A673 (cell line): Measurements from ENCODE around the gene KLHDC4. TPM values are rescaled to one million over a fixed set of nuclear protein-coding genes. Genes with fewer than 3 reads are reported as not detected.

Experiments
- BruUV-seq: library from RNA; stranded (reverse); fragments of 400-500 nt; replicated peaks from 2 replicates; lab custom pipeline; 2021; lab: Mats Ljungman, UMichigan
- CTCF ChIA-PET: fragments of 300-600 bp; sonication (Branson Sonifier 250); formaldehyde crosslinking; loops from one replicate; lab custom pipeline; 2022; ENCODE audit warnings: antibody characterized with exemption; lab: Charles Lee
- POLR2A ChIA-PET: fragments of 300-600 bp; sonication (Branson Sonifier 250); formaldehyde crosslinking; loops from one replicate; lab custom pipeline; 2022; ENCODE audit warnings: antibody characterized with exemption; ENCODE audit not compliant: low non-redundant PET; lab: Charles Lee
- DNase-seq: peaks from one replicate; pipeline ENCODE4 v3.0.0-alpha.2; 2015; ENCODE audit warnings: low spot score
- H3K27ac ChIP-seq: fragments of 200-600 bp; sonication (generic); 2 replicates; pipeline ENCODE4 v1.5.1; 2016; ENCODE audit warnings: mixed run types, low read depth, mild to moderate bottlenecking, mixed read lengths, antibody characterized with exemption, low read length; ENCODE audit not compliant: poor library complexity, severe bottlenecking
- H3K27me3 ChIP-seq: fragments of 200-600 bp; sonication (generic); replicated peaks from 2 replicates; pipeline ENCODE4 v1.6.1; 2017; ENCODE audit warnings: mixed run types, low read depth, mild to moderate bottlenecking, mixed read lengths, antibody characterized with exemption, low read length; ENCODE audit not compliant: insufficient read depth, poor library complexity
- H3K36me3 ChIP-seq: fragments of 200-600 bp; sonication (generic); 2 replicates; pipeline ENCODE4 v1.6.1; 2016; ENCODE audit warnings: mixed run types, mild to moderate bottlenecking, mixed read lengths, antibody characterized with exemption, low read length; ENCODE audit not compliant: insufficient read depth, poor library complexity, severe bottlenecking
- H3K4me1 ChIP-seq: fragments of 200-600 bp; sonication (generic); 2 replicates; pipeline ENCODE4 v1.6.1; 2017; ENCODE audit warnings: mixed run types, mild to moderate bottlenecking, mixed read lengths, antibody characterized with exemption, low read length; ENCODE audit not compliant: insufficient read depth, poor library complexity, severe bottlenecking
- H3K4me3 ChIP-seq: fragments of 200-600 bp; sonication (generic); 2 replicates; pipeline ENCODE4 v1.5.1; 2016; ENCODE audit warnings: low read depth, mixed run types, mild to moderate bottlenecking, mixed read lengths, low read length; ENCODE audit not compliant: poor library complexity, severe bottlenecking
- H3K9me3 ChIP-seq: fragments of 200-600 bp; sonication (generic); 2 replicates; pipeline ENCODE4 v1.6.1; 2016; ENCODE audit warnings: mixed run types, low read depth, mild to moderate bottlenecking, mixed read lengths, antibody characterized with exemption, low read length; ENCODE audit not compliant: poor library complexity, severe bottlenecking
- EZH2 ChIP-seq: fragments of 200-600 bp; sonication (generic); IDR thresholded peaks from 2 replicates; pipeline ENCODE4 v1.6.1; 2017; ENCODE audit warnings: borderline replicate concordance, low read depth, mild to moderate bottlenecking, mixed read lengths, antibody characterized with exemption, low read length; ENCODE audit not compliant: poor library complexity, severe bottlenecking
- intact Hi-C: fragments of 100-400 bp; cut with micrococcal nuclease; formaldehyde crosslinking; loops from one replicate; pipeline ENCODE4 v1.10.0; 2022; ENCODE audit not compliant: unreplicated experiment
- total RNA-seq: library from RNA; stranded (reverse); gene quantifications from 2 replicates; pipeline ENCODE4 v1.2.3, GENCODE V29; 2021
- TF ChIP-seq, protein P1 (sequence below): fragments of 300-800, 200-600 bp; sonication (generic); conservative IDR thresholded peaks from 2 replicates; pipeline ENCODE4 v1.5.1; 2017; ENCODE audit warnings: low read depth, mild to moderate bottlenecking, antibody characterized with exemption, low read length, moderate library complexity, mixed read lengths

The KLHDC4 gene
- total RNA-seq, 1 experiment from 2014 or later = 86.6 TPM

DNA sequence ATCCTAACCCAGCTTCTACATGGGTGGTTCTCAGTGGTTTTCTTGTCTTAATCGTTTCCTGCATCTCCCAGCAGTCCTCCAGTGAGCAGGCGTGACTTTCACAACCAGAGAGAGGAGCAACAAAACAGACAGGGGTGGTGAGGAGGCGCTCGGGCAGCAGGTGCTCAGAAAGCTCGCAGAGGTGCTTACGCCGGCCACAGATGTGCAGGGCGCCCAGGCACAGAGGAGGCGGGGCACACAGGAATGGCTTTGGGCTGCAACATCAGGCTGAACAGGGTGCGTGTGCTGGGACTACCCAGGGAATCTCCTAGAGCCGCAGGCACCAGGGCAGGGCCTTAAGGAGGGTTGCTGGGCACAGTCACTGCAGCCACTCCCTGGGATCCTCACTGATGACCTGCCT is 32.6 kb downstream of the KLHDC4 start:
- intact Hi-C loops = no loop called here
- no TSS peak for BruUV-seq
- ChIA-PET CTCF (no interaction called here), POLR2A (interaction anchor here (0.5 kb wide), 1 partner anchor 212 kb away, joined by 4 read pairs; no protein-coding TSS in a partner anchor)
- Histone ChIP-seq H3K4me3 (no peak overlapping the region), H3K36me3 (peaks cover 7% of the 10 kb centered on the region), H3K27me3 (no peaks in the 10 kb centered on the region), H3K27ac (no peak overlapping the region), H3K4me1 (no peaks in the 10 kb centered on the region), H3K9me3 (no peaks in the 10 kb centered on the region)
- TF ChIP-seq, protein P1, sequence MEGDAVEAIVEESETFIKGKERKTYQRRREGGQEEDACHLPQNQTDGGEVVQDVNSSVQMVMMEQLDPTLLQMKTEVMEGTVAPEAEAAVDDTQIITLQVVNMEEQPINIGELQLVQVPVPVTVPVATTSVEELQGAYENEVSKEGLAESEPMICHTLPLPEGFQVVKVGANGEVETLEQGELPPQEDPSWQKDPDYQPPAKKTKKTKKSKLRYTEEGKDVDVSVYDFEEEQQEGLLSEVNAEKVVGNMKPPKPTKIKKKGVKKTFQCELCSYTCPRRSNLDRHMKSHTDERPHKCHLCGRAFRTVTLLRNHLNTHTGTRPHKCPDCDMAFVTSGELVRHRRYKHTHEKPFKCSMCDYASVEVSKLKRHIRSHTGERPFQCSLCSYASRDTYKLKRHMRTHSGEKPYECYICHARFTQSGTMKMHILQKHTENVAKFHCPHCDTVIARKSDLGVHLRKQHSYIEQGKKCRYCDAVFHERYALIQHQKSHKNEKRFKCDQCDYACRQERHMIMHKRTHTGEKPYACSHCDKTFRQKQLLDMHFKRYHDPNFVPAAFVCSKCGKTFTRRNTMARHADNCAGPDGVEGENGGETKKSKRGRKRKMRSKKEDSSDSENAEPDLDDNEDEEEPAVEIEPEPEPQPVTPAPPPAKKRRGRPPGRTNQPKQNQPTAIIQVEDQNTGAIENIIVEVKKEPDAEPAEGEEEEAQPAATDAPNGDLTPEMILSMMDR = no peak
- TF ChIP-seq EZH2 = no peak
- no peak for DNase-seq

DNA sequence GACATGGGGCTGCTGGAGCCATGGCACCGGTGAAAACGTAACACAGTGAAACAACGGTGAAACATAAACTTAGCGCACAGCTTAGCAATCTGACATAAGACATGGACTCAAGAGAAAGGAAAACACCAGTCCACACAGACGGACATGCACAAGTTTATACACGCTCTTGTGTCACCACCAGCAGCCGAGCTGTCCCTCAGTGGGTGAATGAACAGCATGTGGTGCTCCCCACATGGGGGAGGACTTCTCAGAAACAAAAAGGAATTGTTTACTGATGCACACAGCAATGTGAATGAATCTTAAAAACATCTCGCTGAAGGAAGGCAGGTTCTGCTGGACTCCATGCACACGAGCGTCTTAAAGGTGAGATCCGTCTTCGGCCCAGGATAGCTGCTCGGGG is 34.2 kb downstream of the KLHDC4 start:
- intact Hi-C loops = no loop called here
- POLR2A ChIA-PET = no interaction called here
- H3K27me3 ChIP-seq = no peaks in the 10 kb centered on the region
- H3K36me3 ChIP-seq = peaks cover 14% of the 10 kb centered on the region
- CTCF ChIA-PET = no interaction called here
- H3K27ac ChIP-seq = no peak overlapping the region
- H3K4me1 ChIP-seq = no peaks in the 10 kb centered on the region
- no peak overlapping the region for H3K4me3 ChIP-seq
- DNase-seq = no peak
- no TSS peak for BruUV-seq
- no peak for TF ChIP-seq EZH2
- TF ChIP-seq, protein P1 = no peak
- H3K9me3 ChIP-seq = no peaks in the 10 kb centered on the region

- TF ChIP-seq, protein P1 = no peak
- TF ChIP-seq EZH2 = no peak
- ChIA-PET CTCF (no interaction called here), POLR2A (no interaction called here)
- intact Hi-C loops = no loop called here
- H3K36me3 ChIP-seq = peaks cover 14% of the 10 kb centered on the region
- no peak for DNase-seq
- no TSS peak for BruUV-seq
- H3K4me3 ChIP-seq = no peak overlapping the region
- no peaks in the 10 kb centered on the region for H3K4me1 ChIP-seq
- H3K27me3 ChIP-seq = no peaks in the 10 kb centered on the region
- no peaks in the 10 kb centered on the region for H3K9me3 ChIP-seq
- H3K27ac ChIP-seq = no peak overlapping the region
Observed at GRCh38 chr16:87729266-87729954, 36.4 kb downstream of the KLHDC4 start.
